IPS DF 4.7 (cell line): Measurements from ENCODE around the gene ALDH1A2.

ENCODE experiments used
- DNase-seq: peaks from one replicate; pipeline ENCODE4 v3.0.0-alpha.2; 2013; ENCODE audit warnings: low spot score; ENCODE audit errors: extremely low read depth

The ALDH1A2 gene

DNA sequence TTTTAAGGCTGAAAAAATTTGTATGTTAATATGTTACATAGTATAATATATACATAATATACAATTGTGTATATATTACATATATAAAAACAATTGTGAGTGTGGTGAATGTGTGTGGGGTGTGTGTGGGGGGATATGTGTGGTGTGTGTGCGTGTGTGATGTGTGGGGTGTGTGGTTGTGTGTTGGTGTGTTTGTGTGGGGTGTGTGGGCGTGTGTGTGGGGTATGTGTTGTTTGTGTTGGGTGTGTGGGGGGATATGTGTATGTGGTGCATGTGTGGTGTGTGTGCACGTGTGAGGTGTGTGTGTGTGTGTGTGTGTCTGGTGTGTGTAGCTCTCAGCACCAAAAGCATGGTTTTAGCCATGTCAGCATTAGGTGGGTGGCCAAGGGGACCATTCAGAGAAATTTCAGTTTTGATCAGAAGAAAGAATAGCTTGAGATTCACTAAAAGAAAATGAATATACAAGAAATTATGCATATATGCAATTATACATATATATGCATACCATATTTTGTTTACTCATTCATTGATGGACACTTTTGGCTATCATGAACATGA is 118.9 kb downstream of the ALDH1A2 start:
- DNase-seq = no peak

DNA sequence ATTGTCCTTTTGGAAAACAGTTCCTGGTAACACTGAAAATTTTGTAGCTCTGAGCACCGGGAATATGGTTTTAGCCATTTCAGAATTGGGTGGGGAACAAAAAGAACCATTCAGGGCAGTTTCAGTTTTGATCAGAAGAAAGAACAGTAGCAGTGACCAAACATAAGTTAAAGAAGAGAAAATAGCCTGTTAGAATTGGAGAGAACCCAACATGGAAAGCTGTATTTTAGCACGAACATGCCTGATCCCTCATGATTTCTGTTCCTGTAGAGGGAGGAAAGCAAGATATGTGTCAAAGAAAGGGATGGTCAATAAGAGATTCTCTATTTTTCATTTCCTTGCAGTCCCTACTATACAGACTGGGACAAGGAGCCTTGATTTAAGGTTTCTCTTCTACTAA is 119.9 kb downstream of the ALDH1A2 start:
- no peak for DNase-seq

DNA sequence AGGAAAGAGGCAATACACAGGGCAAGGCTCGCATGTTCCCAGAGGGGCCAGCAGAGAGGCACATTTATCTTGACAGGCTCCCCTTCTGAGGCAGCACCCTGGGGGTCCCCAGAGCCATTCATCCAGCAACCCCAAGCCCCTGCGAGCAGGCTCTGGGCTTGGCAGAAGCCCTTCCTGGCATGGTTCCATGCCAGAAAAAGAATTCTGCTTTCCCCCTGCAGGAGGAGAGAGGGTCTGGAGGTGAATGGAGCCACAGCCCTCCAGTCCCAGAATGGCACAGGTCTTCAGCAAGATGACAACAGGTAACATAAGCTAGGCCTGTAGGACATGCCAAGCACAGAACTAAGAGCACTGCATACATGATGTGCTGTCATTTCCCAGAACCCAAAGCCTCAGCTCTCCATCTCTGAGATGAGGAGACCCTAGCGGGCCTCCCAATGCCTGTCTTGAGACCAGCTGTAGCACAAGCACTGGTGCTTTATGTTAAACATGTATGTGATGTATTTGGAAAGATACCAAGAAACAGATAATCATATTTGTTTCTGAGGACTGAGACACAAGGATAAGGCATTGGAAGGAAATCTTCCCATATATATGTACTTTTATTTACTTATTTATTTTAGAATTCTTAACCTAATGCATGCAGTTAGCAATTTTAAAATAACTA is 121.6 kb downstream of the ALDH1A2 start:
- DNase-seq = no peak

DNA sequence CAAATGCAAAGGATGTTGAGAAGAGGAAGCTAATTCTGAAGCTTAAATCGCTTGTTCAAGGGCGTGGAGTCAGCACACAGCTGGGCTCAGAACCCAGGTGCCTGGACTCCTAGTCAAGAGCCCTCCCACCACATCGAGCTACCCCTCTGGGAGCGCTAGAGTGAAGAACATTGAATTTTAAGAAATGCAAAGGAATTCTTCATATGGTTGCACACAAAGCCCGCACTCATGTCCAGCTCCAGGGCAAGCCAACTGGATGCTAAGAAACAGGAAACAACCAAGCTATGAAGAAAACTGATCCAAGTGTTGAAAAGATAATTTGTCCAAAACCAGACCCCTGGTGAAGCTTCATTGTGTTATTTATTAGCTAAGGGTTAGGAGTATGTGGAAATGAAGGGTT is 122.3 kb downstream of the ALDH1A2 start:
- no peak for DNase-seq

DNA sequence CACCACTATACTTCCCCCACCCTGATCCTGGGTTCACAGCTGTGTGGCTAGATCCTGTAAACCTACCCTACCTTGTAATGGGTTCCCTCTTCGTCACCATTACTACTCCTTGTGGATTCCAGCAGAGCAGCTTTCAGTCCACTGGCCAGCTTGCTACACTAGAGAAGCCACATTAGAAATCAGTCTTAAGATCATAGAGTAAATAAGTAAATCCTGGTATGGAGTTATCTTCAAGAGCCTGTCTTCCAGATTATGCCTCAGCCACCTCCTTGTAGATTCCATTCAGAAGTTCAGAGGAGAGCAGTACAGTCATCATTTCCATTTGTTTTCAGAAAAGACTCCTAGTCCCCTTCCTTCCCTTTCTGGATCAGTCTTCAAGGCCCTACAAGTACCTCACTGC is 123.7 kb downstream of the ALDH1A2 start:
- no peak for DNase-seq

DNA sequence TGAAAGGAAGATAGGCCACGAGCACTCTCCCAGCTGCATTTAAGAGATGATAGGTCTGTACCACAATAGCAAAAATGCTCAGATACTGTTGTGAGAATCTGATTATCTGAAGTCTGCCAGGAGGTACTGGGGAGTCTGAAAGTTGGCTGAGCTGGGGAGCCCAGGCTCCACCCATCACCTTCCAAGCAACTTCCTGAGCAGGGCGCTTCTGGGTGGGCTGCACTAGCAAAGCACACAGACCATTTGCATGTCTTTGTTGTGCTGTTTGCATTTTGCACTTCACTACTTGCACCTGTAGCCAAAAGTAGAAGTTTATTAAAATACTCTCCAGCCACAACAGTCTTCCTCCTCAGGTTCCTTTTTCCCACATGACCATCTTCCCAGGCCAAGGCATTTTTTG is 133.2 kb downstream of the ALDH1A2 start:
- no peak for DNase-seq

DNA sequence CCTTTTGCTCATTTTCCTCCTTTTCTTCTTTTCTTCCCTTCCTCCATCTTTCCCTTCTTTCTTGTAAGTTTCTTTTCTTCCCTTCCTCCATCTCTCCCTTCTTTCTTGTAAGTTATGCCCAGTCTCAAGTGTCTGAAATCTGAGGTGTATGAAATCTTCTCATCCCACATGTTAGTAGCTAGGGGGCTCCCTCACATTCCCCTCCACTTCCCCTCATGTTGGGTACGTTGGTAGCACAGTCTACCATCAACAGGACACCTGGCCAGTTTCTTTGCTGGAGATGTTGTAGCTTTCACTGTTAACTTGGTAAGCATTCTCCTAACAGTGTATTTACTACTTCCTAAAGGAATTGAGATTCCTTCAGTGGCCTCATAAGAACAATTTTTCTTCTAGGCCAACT is 133.9 kb downstream of the ALDH1A2 start:
- DNase-seq = no peak

DNA sequence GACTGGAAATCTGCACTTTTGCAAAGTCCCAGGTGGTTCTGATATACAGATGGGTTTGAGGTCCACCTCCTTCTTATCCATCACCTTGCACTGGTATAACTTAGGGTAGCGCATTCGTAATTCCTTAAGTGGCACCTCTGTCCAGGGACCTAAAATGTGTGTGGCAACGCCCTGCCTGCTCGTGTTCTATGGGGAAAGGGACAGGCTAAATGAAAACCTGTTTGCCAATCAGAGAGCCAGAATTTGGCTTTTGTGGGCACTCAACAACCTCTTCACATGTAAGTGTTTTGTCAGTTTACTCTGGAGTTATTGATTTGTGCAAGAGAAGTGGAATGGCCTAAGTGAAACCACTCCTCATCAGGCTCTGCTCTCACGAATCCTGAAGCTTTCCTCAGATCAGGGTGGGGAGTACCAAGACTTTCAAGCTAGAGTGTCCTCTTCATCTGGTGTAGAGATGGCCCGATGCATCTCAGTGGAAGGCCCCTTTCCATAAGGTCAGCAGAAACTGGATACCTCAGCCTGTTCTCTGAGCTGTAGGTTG is 138.3 kb downstream of the ALDH1A2 start:
- DNase-seq = no peak

DNA sequence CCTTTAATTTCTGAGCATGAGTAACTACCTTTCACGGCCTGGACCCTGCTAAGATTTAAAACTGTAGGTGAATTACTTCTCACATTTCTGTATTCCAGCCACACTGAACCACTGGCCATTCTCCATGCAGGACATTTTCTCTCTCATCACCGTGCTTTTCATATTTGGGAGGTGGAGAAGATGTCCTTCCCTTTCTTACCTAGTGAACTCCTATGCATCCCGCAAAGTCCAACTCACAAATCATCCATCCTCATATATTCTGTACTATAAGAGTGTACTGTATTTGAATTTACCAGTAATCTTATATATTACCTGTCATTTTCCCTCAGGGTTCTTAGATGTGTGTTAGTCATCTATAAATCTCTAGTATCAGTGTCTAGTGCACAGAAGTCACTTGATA is 139.9 kb downstream of the ALDH1A2 start:
- no peak for DNase-seq

DNA sequence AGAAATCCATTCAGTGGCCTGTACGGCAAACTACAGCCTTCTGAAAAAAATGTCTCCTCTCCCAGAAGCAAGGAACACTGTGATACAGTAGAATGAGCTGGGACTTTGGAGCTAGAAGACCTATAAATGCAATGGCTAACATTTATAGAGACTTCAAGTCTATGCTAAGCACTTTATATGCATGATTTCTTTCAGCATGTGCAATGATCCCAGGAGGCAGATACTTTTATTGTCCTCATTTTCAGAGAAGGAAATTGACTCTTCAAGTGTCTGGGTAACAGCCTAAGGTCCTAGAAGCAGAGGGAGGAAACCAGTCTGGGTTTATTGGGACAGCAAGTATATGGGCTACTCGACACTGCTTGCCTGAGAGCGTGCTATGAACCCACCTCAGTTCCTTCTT is 140.9 kb downstream of the ALDH1A2 start:
- DNase-seq = no peak

DNA sequence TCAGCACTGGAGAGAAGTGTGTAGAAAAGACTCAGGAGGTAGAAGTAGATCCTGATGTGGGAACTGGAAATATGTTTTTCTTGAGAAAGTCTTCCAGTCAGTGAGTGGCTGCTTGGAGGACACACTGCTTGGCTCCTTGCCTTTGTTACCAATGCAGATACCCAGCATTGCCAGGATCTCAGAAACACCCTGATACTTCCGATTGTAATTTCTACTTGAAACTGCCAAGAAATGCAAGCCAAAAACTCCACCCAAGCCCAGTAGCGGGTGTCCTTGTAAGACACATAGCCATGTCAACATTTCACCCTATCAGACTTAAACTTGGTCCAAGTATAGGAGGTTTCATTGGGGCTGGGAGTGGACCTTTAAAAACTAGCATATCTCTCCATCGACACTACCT is 141.8 kb downstream of the ALDH1A2 start:
- no peak for DNase-seq

DNA sequence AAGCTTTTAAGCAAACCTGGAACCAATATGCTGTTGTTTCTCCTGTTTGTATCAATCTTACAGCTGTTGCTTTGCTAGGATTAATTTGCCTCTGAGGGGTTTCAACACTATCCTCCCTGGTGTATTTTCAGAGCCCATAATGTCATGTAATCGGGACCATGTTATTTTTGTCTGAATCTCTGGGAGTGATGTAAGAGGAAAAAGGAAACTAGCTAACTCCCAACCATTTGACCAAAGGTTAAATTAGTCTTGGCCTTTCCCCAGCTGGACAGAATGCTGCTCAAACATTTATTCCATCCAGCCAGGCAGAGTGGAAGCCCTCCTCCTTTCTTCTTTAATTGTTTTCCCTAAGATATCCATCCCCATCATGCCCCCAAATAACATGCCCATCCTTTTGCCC is 142.2 kb downstream of the ALDH1A2 start:
- no peak for DNase-seq

DNA sequence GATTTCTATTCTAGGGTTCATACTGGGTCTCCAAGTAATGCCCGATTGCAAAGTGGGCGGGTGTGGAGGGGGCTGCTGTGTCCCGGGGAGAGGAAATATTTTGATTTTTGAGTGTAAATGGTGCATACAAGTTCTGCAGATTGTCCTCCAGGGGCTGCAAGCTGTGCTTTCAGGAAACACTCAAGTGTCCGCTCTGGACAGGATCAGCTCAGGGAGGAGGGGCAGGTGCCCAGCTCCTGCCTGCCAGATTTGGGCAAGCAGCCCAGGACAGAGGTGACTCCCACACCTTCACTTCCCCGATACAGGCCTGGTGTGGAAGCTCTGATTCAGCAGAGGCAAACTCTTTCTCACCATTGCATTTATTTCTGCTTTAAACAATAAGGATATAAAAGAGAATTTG is 142.7 kb downstream of the ALDH1A2 start:
- no peak for DNase-seq

DNA sequence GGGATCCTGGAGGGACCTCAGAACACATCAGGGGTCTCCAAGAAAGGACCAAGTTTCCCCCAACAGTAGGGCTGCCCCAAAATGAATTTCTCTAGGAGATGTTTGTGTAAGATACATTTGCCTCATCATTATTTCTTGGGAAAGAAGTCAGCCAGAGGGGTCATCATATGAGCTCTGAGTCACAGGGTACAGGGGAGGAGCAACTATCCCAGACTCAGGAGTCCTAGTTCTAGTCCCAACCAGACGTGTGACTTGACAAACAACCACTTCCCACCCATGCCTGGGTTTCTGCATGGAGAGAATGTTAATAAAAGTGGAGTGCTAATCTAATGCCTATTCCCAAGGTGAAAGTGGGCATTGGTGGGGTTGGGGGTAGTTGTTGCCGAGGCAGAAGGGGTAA is 144.1 kb downstream of the ALDH1A2 start:
- DNase-seq = no peak

DNA sequence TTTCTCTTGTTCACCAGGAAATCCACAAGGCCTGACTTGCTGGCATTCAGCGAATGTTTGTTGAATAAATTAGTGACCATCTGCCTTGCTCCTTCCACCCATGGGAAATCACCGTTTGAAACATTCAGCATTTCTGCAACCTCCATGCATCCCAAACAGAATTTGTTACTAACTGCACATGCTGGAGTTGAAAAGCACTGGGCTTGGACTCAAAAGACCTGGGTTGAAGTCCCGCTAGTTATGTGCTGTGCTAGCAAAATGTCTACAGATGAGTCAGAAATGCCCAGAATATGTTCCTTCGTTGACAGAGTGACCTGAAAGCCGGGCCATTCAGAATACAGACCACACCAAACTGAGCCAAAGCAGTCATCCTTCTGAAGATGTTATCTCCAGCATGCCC is 144.6 kb downstream of the ALDH1A2 start:
- DNase-seq = no peak

DNA sequence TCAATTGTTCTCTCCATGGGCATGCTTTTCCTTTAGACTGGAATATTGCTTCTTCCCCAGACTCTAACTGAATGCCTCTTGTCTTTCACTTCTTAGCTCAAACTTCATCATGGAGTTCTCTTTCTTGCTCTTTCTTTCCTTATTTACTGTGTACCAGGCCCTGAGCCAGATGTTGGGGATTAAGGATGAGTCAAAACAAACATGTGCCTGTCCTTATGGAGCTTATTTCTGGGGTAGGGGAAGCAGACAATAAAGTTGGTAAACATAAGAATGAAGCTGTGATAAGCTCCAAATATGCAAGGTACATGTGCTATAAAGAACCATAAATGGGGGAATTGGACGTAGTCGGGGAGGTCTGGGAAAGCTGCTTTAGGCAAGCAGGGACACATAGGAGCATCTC is 145.8 kb downstream of the ALDH1A2 start:
- no peak for DNase-seq

DNA sequence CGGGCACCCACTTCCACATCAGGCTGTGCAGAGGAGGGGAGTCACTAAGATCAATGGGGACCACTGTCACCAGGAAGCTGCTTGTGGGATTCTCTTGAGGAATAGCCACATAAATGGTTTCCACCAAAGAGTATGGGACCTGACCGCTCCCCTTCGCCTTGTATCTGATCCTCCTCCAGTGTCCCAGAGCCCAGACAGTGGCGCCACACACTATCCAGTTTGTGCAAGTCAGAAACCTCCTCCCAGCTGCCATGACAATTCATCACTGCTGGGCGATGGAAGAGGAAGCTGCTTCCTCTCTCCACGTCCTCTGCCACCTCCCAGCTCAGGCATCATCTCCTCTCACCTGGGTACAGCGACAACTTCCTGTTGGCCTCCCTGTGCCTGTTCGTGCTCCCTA is 147.5 kb downstream of the ALDH1A2 start:
- DNase-seq = no peak

DNA sequence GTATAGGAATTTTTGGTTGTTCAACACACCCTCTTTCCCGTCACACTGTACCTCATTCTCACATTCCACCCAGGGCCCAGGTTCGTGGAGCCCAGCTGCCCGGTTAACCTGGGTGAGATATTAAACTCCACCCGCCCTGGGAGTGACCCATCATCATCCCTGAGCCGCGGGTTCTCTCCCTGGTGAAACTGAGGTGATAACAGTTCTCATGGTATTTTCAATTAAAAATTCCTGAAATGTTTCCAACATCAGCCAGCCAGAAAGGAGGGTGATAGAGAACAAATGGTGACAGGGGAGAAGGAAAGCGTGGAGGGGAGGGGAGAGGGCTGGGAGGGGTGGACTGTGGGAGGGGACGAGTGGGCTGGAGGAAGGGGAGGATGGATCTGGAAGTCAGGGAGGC is 148.8 kb downstream of the ALDH1A2 start:
- no peak for DNase-seq

DNA sequence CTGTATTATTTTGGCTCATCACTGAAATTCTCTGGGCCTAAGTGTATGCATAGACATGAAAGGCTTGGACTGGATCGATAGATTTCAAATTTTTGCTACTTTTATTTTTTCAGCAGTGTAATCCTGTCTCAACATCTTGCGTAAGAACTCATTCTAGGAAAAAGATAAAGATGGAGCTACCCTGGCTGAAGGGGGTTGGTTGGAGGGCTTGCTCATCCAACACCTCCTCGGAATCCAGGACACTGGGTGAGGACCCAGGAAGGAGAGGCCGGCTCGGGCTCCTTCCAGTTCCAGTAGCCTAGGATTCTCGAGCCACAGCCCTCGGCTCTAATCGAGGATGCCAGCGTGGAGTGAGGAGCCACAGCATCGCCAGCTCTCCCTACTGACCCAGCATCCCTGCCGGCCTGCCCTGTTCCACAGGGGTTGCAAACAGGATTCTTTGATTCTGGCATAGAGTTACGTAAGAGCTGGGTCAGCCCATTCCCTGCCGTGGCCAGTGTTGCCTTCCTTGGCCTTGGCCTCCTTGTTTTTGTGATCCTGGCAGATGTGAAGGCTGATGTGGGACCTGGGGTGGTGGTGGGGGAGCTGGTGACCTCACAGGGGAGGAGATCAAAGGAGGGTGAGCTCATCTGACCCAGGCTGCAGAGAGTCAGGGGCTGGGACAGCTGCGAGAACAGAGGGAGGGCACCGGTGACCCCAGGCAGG is 149.5 kb downstream of the ALDH1A2 start:
- DNase-seq = no peak

DNA sequence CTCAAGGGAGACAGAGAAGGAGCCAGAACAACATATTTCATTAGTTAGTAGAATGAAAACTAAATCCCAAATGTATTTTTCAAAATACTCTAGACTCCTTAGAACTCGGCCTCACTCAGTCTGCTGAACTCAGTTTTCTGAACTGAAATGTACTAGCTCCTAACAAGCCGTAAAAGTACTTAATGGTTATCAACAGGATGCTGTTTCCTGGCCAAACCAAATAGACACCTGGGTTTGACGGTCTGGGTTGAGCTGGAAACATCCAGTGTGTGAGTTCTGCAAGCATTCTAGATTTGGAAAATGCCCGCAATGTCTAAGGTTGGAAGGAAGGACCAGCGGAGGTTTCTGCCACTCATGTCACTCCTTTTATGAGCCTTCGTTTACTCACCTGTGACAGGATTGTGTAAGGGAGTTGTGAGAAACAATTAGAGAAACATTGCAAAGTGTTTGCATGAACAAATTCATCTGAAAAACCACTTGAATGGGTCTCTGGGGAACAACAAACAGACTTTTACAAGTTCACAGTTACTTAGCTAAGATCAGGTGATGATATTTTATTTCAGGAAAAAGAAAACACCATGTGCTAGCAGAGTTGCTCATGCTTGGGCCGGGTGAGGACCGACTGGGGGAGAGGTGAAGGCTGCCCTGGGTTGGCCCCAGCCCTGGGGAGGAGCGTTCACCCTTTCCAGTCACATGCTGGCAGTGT is 151.0 kb downstream of the ALDH1A2 start:
- DNase-seq = no peak

DNA sequence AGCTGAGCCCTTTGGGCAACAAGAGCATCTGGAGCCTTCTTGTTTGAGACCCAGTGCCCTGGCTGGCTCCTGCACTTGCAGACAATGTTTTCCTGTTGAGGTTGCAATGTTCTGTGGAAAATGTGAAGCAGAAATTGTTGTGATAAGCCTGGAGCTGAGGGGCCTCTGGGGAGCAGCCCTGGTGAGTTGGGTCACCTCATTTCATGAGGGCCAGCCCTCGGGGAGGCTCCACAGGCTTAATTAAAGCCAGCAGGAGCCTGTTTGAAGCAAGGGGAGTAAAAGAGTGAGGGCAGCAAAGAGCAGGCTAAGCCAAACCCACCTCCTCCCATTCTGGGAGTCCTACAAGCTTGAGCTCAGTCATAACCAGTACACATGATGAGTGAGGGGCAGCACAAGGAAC is 154.3 kb downstream of the ALDH1A2 start:
- no peak for DNase-seq

DNA sequence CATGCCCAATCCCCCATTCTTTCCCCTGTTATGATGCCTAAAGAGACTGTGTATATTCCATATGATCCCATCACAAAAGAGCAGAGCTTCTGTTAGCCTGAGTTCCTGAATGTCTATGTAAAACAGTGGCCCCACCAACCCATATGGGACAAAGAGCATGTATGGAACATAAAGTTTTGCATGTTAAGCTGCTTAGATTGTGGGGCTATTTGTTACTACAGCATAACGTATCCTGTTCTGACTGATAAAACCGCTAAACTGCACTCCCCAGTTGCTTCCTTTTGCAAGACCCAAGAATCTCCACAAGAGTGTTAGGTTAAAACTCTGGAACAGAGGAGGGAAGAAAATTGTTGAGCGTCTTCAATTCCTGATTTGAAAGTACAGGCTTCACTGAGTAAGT is 154.8 kb downstream of the ALDH1A2 start:
- no peak for DNase-seq
